Measurements from ENCODE around the gene ZMYM4. TPM values are rescaled to one million over a fixed set of nuclear protein-coding genes. Genes with fewer than 3 reads are reported as not detected.

ZMYM4 gene
- polyA plus RNA-seq, 1 donor (not counting 4 experiments of a cell fraction or from before 2014, with no cell fraction given): 24.8 TPM

DNA sequence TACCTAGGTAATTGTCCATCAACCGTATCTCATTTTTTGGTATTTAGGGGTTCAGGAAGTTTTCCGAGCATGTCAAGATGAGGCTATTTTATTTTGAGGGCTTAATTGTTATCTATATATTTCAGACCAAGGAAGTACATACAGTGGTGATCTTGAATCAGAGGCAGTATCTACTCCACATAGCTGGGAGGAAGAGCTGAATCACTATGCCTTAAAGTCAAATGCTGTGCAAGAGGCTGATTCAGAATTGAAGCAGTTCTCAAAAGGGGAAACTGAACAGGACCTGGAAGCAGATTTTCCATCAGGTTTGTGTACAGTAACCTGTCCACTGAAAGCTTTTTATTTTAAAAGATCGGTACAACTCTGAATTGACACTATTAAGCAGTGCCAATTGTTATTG lies 130.2 kb downstream of the ZMYM4 start:
- TF ChIP-seq EZH2 (IDR thresholded peaks at IDR 0.05; ENCODE audit: low read length) (no peak), CTCF (optimal IDR thresholded peaks at IDR 0.05 in 1 of 3, IDR thresholded peaks at IDR 0.05 in 1 of 3, conservative IDR thresholded peaks at IDR 0.05 in 1 of 3; ENCODE audit: extremely low read depth in 1 of 3, insufficient read depth in 2 of 3, low read length in 3 of 3) (no peak)
- H3K4me3 ChIP-seq (ENCODE audit: control insufficient read depth in 2 of 3, extremely low read depth in 1 of 3, insufficient read depth in 2 of 3, low read depth in 1 of 3, low read length in 3 of 3): no peak overlapping the region
- no peaks in the 10 kb centered on the region for H3K9me3 ChIP-seq (ENCODE audit: control insufficient read depth, low read depth, low read length)
- H3K36me3 ChIP-seq (ENCODE audit: control insufficient read depth in 2 of 2, extremely low read depth in 1 of 2, insufficient read depth in 2 of 2, low read length in 2 of 2): peaks cover 11 to 21% of the 10 kb centered on the region in 2 experiments
- dilution Hi-C loops (cut with MboI; ENCODE audit: extremely low pct_ligation_motif_present, low sequenced_read_pairs): no loop called here
- DNase-seq (ENCODE audit: low read depth, low spot score) (no peak), FAIRE-seq (no peak)
- H3K4me2 ChIP-seq (ENCODE audit: control insufficient read depth, extremely low read depth, insufficient read depth, low read depth, low read length): no peak overlapping the region
- no peaks in the 10 kb centered on the region for H3K4me1 ChIP-seq (ENCODE audit: control insufficient read depth, extremely low read depth, insufficient read depth, low read length)
- H3K27ac ChIP-seq (ENCODE audit: control insufficient read depth, insufficient read depth, low read length): no peak overlapping the region
- H3K9me1 ChIP-seq (ENCODE audit: control insufficient read depth, extremely low read depth, insufficient read depth, low read length): no peaks in the 10 kb centered on the region
- H3K27me3 ChIP-seq (ENCODE audit: control insufficient read depth, extremely low read depth, insufficient read depth, low read length): no peaks in the 10 kb centered on the region
- no peaks in the 10 kb centered on the region for H4K20me1 ChIP-seq (ENCODE audit: control insufficient read depth, extremely low read depth, insufficient read depth, low read length)
- no peak overlapping the region for H2AFZ ChIP-seq (ENCODE audit: control insufficient read depth, low read length)
- H3K79me2 ChIP-seq (ENCODE audit: control insufficient read depth, insufficient read depth, low read length): no peaks in the 10 kb centered on the region
- no peak overlapping the region for H3K9ac ChIP-seq (ENCODE audit: control insufficient read depth, extremely low read depth, insufficient read depth, low read length)

DNA sequence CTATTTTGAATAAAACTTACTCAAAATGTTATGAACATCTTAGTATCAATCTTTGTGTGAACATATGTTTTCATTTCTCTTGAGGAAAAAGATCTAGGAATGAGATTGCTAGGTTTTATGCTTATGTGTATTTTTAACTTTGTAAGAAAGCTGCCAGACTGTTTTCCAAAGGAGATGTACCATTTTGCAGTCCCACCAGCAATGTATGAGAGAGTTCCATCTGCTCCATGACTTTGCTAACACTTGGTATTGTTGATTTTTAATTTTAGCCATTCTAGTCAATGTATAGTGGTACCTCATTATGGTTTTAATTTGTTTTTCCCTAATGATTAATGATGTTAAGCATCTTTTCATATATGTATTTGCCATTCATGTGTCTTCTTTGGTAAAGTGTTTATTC lies 132.5 kb downstream of the ZMYM4 start:
- Histone ChIP-seq H3K9me1 (ENCODE audit: control insufficient read depth, extremely low read depth, insufficient read depth, low read length) (no peaks in the 10 kb centered on the region), H3K79me2 (ENCODE audit: control insufficient read depth, insufficient read depth, low read length) (no peaks in the 10 kb centered on the region), H3K4me2 (ENCODE audit: control insufficient read depth, extremely low read depth, insufficient read depth, low read depth, low read length) (no peak overlapping the region), H3K9me3 (ENCODE audit: control insufficient read depth, low read depth, low read length) (no peaks in the 10 kb centered on the region), H2AFZ (ENCODE audit: control insufficient read depth, low read length) (no peak overlapping the region), H3K27me3 (ENCODE audit: control insufficient read depth, extremely low read depth, insufficient read depth, low read length) (no peaks in the 10 kb centered on the region), H3K4me1 (ENCODE audit: control insufficient read depth, extremely low read depth, insufficient read depth, low read length) (no peaks in the 10 kb centered on the region), H3K9ac (ENCODE audit: control insufficient read depth, extremely low read depth, insufficient read depth, low read length) (no peak overlapping the region), H3K36me3 (ENCODE audit: control insufficient read depth in 2 of 2, extremely low read depth in 1 of 2, insufficient read depth in 2 of 2, low read length in 2 of 2) (peaks cover 10 to 12% of the 10 kb centered on the region in 2 experiments), H3K27ac (ENCODE audit: control insufficient read depth, insufficient read depth, low read length) (no peak overlapping the region), H4K20me1 (ENCODE audit: control insufficient read depth, extremely low read depth, insufficient read depth, low read length) (no peaks in the 10 kb centered on the region), H3K4me3 (ENCODE audit: control insufficient read depth in 2 of 3, extremely low read depth in 1 of 3, insufficient read depth in 2 of 3, low read depth in 1 of 3, low read length in 3 of 3) (no peak overlapping the region)
- dilution Hi-C loops (cut with MboI; ENCODE audit: extremely low pct_ligation_motif_present, low sequenced_read_pairs): no loop called here
- FAIRE-seq (no peak), DNase-seq (ENCODE audit: low read depth, low spot score) (no peak)
- no peak for TF ChIP-seq EZH2 (IDR thresholded peaks at IDR 0.05; ENCODE audit: low read length)

- Histone ChIP-seq H3K4me1 (ENCODE audit: control insufficient read depth, extremely low read depth, insufficient read depth, low read length) (no peaks in the 10 kb centered on the region), H3K27ac (ENCODE audit: control insufficient read depth, insufficient read depth, low read length) (no peak overlapping the region), H3K4me3 (ENCODE audit: control insufficient read depth in 2 of 3, extremely low read depth in 1 of 3, insufficient read depth in 2 of 3, low read depth in 1 of 3, low read length in 3 of 3) (no peak overlapping the region), H3K9me3 (ENCODE audit: control insufficient read depth, low read depth, low read length) (no peaks in the 10 kb centered on the region), H4K20me1 (ENCODE audit: control insufficient read depth, extremely low read depth, insufficient read depth, low read length) (no peaks in the 10 kb centered on the region), H3K79me2 (ENCODE audit: control insufficient read depth, insufficient read depth, low read length) (no peaks in the 10 kb centered on the region), H3K36me3 (ENCODE audit: control insufficient read depth in 2 of 2, extremely low read depth in 1 of 2, insufficient read depth in 2 of 2, low read length in 2 of 2) (peaks cover 11% of the 10 kb centered on the region in 2 experiments), H3K27me3 (ENCODE audit: control insufficient read depth, extremely low read depth, insufficient read depth, low read length) (no peaks in the 10 kb centered on the region), H2AFZ (ENCODE audit: control insufficient read depth, low read length) (no peak overlapping the region), H3K9ac (ENCODE audit: control insufficient read depth, extremely low read depth, insufficient read depth, low read length) (no peak overlapping the region), H3K9me1 (ENCODE audit: control insufficient read depth, extremely low read depth, insufficient read depth, low read length) (no peaks in the 10 kb centered on the region), H3K4me2 (ENCODE audit: control insufficient read depth, extremely low read depth, insufficient read depth, low read depth, low read length) (no peak overlapping the region)
- dilution Hi-C loops (cut with MboI; ENCODE audit: extremely low pct_ligation_motif_present, low sequenced_read_pairs): no loop called here
- no peak for DNase-seq (ENCODE audit: low read depth, low spot score)
- no peak for FAIRE-seq
- TF ChIP-seq EZH2 (IDR thresholded peaks at IDR 0.05; ENCODE audit: low read length) (no peak), CTCF (optimal IDR thresholded peaks at IDR 0.05 in 1 of 3, IDR thresholded peaks at IDR 0.05 in 1 of 3, conservative IDR thresholded peaks at IDR 0.05 in 1 of 3; ENCODE audit: extremely low read depth in 1 of 3, insufficient read depth in 2 of 3, low read length in 3 of 3) (no peak)
Observed at GRCh38 chr1:35406103-35406502, 137.6 kb downstream of the ZMYM4 start.
